ENCODE results near the gene MPP4.

The MPP4 gene

DNA sequence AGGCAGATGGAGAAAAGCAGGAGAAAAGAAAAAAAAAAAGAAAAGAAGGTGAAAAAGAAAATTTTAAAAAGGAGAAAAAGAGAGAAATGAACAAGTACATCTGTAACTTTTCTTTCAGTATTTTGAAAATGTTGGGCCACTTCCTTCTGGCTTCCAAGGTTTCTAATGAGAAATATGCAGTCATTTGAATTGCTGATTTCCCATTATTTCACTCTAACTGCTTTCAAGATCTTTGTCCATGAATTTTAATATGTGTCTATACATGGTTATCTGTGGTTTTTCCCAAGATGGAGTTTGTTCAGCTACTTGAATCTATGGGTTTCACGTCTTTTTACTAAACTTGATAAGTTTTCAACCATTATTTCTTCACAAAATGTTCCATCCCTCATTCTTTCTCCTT is 14.3 kb upstream of the MPP4 start:
- no peak for DNase-seq (ENCODE audit: low read depth)
- H3K4me3 ChIP-seq (replicated peaks; ENCODE audit: low read depth, low read length) = no peak overlapping the region
- TF ChIP-seq, protein P1, sequence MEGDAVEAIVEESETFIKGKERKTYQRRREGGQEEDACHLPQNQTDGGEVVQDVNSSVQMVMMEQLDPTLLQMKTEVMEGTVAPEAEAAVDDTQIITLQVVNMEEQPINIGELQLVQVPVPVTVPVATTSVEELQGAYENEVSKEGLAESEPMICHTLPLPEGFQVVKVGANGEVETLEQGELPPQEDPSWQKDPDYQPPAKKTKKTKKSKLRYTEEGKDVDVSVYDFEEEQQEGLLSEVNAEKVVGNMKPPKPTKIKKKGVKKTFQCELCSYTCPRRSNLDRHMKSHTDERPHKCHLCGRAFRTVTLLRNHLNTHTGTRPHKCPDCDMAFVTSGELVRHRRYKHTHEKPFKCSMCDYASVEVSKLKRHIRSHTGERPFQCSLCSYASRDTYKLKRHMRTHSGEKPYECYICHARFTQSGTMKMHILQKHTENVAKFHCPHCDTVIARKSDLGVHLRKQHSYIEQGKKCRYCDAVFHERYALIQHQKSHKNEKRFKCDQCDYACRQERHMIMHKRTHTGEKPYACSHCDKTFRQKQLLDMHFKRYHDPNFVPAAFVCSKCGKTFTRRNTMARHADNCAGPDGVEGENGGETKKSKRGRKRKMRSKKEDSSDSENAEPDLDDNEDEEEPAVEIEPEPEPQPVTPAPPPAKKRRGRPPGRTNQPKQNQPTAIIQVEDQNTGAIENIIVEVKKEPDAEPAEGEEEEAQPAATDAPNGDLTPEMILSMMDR (IDR thresholded peaks at IDR 0.05; ENCODE audit: low read length, missing control alignments) = no peak

DNA sequence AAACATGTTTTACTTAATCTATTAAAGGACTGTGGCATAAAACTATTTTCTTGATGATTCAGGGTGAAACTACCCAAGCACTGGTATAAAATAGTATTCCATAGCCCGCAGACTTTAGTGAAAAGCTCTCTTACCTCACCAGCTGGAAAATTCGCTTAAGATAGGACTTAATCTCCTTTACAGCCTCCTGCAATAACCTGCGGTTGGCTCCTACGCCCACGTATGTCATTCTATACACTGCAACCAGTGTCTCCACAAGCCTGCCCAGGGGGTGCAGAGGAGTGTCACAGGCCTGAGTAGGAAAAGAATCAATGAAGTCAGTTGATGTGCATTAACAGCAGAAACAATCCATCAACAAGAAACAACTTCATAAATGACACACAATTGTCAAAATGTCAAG is 11.3 kb upstream of the MPP4 start:
- no peak overlapping the region for H3K4me3 ChIP-seq (replicated peaks; ENCODE audit: low read depth, low read length)
- no peak for DNase-seq (ENCODE audit: low read depth)
- TF ChIP-seq, protein P1 (IDR thresholded peaks at IDR 0.05; ENCODE audit: low read length, missing control alignments) = no peak

DNA sequence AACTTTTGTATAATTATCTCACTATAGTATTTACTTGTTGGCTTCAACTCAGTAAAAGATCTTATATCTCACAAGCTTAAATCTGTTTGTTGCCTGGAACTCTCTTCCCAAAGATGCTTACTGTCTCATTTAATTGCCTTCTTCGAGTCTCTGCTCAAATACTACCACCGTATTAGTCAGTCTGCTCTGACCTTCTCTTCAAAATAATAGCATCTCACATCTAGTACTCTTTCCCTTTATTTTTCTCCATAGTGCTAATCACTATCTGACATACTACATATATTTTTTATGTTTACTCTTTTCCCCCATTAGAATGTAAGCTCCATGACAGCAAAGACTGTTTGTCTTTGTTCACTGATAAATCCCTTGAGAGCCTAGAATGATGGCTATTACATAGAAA is 10.6 kb upstream of the MPP4 start:
- H3K4me3 ChIP-seq (replicated peaks; ENCODE audit: low read depth, low read length) = no peak overlapping the region
- TF ChIP-seq, protein P1 (IDR thresholded peaks at IDR 0.05; ENCODE audit: low read length, missing control alignments) = no peak
- DNase-seq (ENCODE audit: low read depth) = no peak

DNA sequence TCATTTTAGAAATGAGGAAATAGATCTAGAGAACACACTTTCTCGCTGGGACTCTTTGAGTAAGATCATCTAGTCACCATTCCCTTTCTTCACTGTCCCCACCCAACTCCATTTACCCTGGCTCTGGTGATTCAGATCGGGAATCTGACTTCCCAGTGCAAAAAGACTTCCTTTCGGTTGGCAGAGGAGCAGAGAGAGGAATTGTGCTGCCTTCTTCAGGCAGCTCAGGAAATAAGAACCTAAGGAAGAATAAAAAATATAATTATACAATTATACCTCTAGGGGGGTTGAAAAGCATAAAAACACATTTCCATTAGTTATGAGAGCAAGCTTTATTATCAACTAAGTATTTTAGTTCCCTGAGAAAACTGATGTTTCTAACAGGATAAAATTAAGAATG is 9.3 kb upstream of the MPP4 start:
- peak; percentile 64 for DNase-seq (ENCODE audit: low read depth)

DNA sequence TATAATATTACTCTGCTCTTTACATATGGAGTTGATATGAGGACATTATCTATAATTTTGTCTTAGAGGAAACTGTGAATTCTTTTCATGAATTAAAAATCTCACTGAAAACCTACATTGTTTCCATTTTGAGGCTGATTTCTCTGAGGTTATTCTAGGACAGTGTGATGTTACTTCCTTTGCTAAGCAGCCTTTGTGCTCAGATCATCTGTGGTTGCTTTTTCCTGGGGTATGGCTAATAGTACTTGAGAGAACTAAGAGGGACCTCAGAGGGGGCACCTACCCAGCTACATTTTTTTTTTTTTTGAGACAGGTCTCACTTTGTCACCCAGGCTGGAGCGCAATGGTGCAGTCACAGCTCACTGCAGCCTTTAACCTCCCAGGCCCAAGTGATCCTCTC is 8.7 kb upstream of the MPP4 start:
- TF ChIP-seq, protein P1 (IDR thresholded peaks at IDR 0.05; ENCODE audit: low read length, missing control alignments) = no peak
- no peak for DNase-seq (ENCODE audit: low read depth)
- no peak overlapping the region for H3K4me3 ChIP-seq (replicated peaks; ENCODE audit: low read depth, low read length)

More for the DNA sequence above, 9.3 kb upstream of the MPP4 start:
- TF ChIP-seq, protein P1 (IDR thresholded peaks at IDR 0.05; ENCODE audit: low read length, missing control alignments) = peak; percentile 50
- no peak overlapping the region for H3K4me3 ChIP-seq (replicated peaks; ENCODE audit: low read depth, low read length)

DNA sequence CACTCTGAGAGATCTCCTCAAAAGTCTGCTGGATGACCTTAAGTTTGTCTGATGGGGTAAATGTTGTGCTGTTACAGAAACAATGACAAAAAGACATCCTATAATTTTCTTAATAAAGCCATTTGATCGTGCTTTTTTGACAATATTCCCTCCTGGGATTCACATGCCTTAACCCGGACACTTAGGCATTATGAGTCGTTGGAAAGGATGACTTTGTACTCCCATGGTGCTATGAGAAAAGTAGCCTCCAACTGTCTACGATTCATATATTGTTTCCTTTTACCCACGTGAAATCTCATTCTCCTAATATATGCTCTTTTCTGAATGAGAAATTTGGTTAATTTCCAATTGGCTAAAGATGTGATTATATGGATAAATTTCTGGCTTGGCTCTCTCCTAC is 6.1 kb upstream of the MPP4 start:
- DNase-seq (ENCODE audit: low read depth) = no peak
- TF ChIP-seq, protein P1 (IDR thresholded peaks at IDR 0.05; ENCODE audit: low read length, missing control alignments) = no peak
- no peak overlapping the region for H3K4me3 ChIP-seq (replicated peaks; ENCODE audit: low read depth, low read length)

DNA sequence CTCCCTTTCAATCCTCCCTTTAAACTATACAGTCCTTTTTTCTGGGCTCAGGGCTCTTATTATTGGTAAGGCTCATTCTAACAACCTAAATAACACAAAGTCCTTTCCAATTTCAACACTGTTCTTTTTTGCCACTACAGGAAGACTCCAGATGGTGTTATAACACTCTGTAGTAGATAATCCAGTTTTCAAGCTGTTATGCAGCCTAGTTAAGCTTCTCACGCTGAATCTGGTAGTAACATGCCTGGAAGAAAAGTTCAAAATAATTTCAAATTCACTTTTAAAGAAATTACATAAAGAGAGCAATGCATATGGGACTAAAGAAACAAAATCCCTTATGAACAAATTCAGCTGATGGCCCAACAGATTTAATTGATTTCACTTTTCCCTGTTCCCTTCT is 3.2 kb upstream of the MPP4 start:
- TF ChIP-seq, protein P1 (IDR thresholded peaks at IDR 0.05; ENCODE audit: low read length, missing control alignments) = no peak
- DNase-seq (ENCODE audit: low read depth) = no peak
- no peak overlapping the region for H3K4me3 ChIP-seq (replicated peaks; ENCODE audit: low read depth, low read length)
